ENCODE data around the gene NAV2. TPM values are rescaled to one million over a fixed set of nuclear protein-coding genes. Genes with fewer than 3 reads are reported as not detected.

The NAV2 gene
- total RNA-seq, 1 donor = 11.2 TPM

GRCh38 chr11:19789835-19790710, 77.4 kb downstream of the NAV2 start:
- peak; percentile 90 for DNase-seq (ENCODE audit: low read depth)
- TF ChIP-seq CTCF (IDR thresholded peaks at IDR 0.05; ENCODE audit: insufficient read depth, low read depth, low read length) = no peak
- no peak overlapping the region for H3K4me3 ChIP-seq (ENCODE audit: low read depth, low read length)

GRCh38 chr11:19790831-19791552, 78.4 kb downstream of the NAV2 start:
- no peak for DNase-seq (ENCODE audit: low read depth)
- TF ChIP-seq CTCF (IDR thresholded peaks at IDR 0.05; ENCODE audit: insufficient read depth, low read depth, low read length) = no peak
- no peak overlapping the region for H3K4me3 ChIP-seq (ENCODE audit: low read depth, low read length)

- no peak for TF ChIP-seq CTCF (IDR thresholded peaks at IDR 0.05; ENCODE audit: insufficient read depth, low read depth, low read length)
- DNase-seq (ENCODE audit: low read depth) = peak; percentile 89
- no peak overlapping the region for H3K4me3 ChIP-seq (ENCODE audit: low read depth, low read length)
Measured at GRCh38 chr11:19792510-19792909, 79.9 kb downstream of the NAV2 start.

DNA sequence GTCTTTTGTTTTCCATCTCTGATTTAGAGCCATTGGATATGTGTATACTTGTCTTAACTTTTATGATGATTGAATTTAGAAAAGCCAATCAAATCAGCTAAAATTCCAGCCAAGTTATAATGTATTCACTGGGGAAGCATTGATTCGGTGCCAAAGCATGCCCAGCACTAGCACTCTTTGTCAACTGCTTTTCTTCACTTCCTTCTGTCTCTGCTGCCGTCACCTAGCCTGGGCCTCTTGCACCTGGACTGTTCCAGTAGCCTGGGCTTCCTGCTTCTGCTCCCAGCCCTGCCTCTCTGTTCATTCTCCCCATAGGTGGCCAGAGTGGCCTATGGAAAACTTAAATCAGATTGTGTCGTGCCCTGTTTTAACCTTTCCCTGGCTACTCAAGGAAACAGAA, 80.7 kb downstream of the NAV2 start:
- DNase-seq (ENCODE audit: low read depth) = no peak
- no peak for TF ChIP-seq CTCF (IDR thresholded peaks at IDR 0.05; ENCODE audit: insufficient read depth, low read depth, low read length)
- H3K4me3 ChIP-seq (ENCODE audit: low read depth, low read length) = no peak overlapping the region

DNA sequence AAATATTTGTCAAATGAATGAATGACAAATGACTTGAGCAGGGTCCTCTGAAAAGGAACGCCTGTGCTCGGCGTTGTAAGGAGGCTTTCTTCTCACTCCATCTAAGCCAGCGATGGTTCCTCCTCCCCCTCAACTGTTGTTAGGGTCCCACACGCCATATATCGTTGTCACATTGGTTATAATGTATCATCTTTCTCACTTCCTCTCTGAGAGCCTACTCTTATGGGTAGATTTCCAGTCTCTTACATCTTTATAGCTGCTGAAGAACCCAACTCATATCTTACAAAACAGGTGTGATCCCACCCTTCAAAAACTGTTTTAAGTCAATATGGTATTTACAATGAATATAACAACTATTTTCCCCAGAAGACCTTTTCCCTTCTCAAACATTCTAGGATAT, 81.5 kb downstream of the NAV2 start:
- no peak for TF ChIP-seq CTCF (IDR thresholded peaks at IDR 0.05; ENCODE audit: insufficient read depth, low read depth, low read length)
- no peak for DNase-seq (ENCODE audit: low read depth)
- no peak overlapping the region for H3K4me3 ChIP-seq (ENCODE audit: low read depth, low read length)

DNA sequence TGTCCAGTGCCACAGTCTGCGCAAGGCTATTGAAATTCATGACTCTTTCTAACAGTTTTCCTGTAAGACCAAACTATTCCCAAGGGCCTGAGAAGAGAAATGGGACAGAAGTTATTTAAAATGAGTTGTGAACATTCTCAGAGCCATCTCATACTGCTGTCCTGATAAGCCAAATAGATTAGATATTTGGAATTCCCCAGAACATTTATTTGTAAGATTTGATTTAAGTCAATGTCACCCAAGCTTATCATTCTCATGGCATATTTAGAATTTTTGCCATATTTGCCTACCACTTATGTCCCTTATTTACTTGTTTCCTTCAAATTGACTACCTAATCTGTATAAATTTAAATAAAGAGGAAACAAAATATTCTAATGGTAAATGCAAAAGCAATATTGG, 82.4 kb downstream of the NAV2 start:
- no peak for TF ChIP-seq CTCF (IDR thresholded peaks at IDR 0.05; ENCODE audit: insufficient read depth, low read depth, low read length)
- no peak overlapping the region for H3K4me3 ChIP-seq (ENCODE audit: low read depth, low read length)
- DNase-seq (ENCODE audit: low read depth) = no peak

Measured in fibroblast of villous mesenchyme (primary cell).